Activated T-cell treated with anti-CD3 and anti-CD28 coated beads for 1 hour (primary cell): ENCODE results near the gene ACTN4.

ENCODE experiments used
- DNase-seq: peaks from one replicate; pipeline ENCODE4 v3.0.0-alpha.2; 2020; ENCODE audit warnings: low read depth

Gene ACTN4

DNA sequence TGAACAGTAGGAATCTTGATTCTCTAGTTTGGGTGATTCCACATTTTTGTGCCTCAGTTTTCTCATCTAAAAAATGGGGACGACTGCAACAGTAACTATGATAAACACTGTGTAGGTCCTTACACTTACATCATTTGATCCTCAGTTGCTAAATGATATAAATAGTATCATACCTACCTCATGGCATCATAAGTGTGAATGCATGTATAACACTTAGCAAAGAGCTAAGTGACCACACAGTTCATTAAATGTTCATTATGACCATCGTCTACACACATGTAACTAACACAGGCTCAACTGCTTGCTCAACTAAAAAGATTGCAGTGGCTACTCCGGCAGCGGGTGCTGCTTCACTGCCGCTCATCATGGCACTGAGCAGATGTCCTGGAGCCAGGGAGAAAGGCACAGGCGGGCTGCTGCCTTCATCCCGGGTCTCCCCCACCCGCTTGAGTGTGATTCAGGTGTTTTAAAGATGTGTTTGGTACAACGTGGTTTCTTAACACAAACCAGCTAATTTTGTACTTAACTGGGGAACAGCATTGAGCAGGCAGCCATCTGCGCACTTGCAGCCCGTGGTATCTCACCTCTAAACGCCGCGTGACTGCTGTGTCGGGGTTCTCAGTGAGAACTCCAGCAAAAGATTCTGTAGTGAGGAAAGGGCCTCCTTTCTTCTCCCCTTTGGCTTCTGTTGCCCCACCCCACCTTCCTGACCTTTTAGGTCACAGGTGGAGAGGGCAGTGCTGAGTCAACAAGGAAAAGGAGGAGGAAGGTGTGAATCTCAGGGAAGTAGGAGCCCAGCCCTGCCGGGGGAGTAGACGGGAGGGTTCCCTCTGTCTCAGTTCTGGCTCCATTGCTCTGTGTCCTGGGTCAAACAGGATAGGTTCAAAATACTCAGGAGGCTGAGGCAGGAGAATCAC is 11.7 kb upstream of the ACTN4 start:
- DNase-seq = no peak

DNA sequence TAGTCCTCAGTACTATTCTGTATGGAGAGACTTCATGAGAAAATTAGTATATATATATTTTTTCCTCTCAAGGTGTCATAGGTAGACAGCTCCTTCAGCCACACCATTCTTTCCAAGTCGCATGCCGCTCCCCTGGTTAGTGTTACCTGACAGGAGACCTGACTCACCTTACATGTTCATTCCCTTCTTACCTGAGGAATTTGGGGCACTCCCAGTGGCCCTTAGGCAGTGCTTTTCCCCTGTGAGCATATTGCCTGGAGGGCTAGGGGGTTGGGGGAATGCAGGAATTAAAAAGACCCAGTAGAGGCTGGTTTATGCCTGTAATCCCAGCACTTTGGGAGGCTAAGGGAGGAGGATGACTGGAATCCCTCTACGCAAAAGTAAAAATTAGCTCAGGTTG is 9.0 kb upstream of the ACTN4 start:
- DNase-seq = no peak

DNA sequence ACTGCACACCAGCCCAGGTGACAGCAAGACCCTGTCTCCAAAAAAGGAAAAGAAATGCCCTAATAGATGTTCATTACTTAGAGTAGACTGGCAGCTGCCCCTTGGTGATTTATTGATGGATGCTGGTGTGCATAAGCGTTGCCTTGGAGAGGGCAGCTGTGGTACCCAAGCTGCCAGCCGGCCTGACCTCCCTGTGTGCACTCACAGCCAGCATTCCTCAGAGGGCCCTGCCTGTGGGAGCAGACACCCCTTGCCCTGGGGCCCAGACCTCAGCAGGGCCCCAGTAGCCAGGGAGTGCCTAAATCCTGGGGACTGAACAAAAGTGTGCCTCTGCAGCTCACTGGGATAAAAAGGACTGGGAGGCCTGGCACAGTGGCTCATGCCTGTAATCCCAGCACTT is 7.8 kb upstream of the ACTN4 start:
- DNase-seq = no peak

DNA sequence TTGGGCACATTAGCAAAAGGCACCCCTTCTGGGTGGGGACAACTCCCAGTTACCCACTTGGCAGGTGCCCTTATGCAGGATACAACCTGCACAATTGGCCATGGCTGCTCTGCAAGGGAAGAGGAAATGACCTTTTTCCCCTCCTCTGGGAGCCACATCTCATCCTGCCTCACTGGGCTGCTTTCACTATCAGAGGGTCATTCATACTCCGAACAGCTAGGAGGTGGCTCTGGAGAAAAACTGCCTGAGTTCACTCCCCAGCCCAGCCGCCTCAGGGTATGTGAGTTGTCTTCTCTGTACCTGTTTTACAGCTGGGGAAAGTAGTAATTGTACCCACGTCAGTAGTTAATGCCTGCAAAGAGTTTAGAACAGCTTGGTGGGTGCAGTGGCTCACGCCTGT is 7.1 kb upstream of the ACTN4 start:
- no peak for DNase-seq

DNA sequence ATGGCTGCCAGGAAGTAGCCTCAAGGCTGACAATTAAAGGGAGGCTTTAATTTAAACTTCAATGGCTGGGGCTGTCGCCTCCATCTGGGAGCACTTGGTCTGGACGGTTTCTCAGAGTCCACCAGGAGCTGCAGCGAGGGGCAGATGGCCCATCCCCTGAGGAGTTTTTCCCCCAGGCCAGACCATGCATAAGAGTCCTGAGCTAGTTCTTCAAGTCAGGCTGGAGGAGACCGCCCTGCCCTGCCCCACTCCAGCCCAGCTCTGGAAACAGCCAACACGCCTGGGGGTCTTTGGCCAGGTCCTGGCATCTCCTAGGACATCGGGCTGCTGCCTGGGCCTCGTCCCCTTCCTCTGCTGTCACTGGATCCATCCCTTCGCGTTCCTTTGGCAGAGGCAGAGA is 5.3 kb upstream of the ACTN4 start:
- DNase-seq = no peak

DNA sequence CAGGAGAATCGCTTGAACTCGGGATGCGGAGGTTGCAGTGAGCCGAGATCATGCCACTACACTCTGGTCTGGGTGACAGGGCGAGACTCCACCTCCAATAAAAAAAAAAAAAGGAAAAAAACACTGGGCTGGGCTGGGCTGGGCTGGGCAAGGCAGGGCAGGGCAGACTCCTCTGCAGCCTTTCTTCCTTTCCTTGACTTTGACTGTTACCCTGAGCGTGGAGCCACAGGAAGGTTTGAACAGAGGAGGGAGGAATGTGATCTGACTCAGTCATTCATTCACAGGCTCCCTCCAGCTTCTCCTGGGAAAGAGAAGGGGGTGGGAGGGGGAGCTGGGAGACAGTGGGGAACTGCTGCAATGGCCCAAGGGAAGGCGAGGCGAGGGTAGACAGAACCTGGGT is 2.7 kb upstream of the ACTN4 start:
- no peak for DNase-seq

DNA sequence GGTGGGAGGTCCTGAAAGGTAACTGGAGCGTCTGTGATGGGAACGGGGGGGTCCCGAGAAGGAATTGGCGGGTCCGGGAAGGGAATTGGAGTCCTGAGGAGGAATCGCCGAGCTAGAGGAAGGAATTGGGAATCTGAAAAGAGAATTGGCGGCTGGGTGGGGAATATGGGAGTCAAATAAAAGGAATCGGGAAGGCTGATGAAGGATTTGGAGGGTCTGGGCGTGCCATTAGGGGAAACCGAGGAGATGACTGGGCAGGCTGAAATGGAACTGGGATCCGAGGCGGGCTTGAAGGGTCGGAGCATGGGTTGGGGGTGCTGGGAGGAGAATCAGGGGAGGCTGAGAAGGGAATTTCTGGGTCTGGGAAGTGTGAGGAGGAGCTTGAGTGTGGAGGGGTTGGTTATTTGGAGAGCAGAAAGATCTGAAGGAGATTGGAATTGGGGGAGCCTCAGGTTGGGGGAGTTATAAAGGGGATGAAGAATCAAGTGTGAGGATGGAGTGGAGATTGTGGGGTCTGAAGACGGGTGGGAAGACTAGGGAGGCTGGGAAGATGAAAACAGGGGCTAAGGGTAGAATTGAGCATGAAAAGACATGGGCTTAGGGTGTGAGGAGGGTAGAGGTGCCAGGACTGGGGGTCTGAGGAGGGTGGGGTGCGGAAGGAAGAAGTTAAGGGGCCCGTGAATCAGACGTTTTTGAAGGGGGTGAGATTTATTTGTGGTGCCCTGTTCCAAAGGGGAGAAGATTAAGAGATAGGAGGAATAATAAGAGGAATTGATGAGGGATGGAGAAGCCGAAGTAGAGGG is 718 bp downstream of the ACTN4 start:
- no peak for DNase-seq

DNA sequence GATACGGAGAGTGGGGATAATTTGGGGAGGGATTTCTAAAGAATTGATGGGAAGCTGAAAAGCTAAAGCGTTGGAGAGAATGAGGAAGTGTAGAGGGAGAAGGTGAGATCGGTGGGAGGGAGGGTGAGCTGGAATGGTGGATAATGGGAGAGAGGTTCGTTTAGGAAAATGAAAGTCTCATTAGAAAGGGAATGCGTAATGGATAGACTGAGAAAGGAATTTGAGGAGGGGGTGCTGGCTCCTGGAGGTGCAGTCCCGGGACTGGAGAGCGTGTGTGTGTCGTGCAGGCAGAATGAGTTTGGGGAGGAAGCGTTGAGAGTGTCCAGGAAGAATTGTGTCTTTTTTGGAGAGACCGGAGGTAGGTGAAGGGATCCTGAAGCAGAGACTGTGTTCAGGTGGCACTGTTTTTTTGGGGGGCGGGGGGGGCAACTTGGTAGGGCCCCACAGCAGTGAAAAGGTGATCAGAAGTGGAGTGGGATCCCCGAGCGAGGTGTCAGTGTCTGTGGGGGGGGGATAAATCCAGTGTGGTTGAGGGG is 1.4 kb downstream of the ACTN4 start:
- no peak for DNase-seq

DNA sequence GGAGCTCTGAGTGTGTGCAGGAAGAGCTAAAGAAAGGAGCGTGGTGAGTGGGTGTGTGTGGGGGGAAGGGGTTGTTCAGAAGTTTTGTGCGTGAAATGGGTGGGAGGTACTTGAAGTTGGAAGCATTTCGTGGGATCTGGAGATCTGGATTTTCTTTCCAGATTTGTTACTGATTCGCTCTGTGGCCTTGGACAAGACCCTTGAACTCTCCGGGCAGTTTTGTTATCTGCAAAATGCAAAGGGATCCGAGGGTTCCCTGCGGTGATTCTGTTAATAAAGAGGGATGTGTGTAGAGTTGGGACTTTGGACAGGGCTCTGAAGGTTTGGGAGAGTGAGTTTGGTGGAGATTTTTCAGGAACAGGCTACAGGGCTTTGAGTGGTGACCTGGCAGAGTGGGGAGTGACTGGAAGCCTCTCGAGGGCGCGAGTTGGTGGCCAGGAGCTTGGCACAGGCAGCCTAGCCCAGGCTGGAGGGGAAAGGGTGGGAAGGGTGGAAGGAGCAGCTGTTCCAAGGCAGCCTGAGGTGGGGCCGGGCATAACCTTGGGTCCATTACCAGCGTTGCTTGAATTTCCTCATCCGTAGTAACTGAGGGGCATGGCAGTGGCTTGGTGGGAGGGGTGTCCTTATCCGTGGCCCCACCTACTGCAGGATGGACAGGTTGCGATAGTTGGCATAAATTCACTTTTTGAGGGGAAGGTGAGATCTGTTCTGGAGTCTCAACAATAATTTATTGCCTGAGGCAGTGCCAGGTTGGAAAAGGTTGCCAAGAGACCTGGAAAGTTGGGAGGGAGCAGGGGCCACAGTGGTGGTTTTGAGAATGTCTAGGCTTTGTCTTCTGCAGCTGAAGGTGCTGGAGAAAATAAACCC is 2.1 kb downstream of the ACTN4 start:
- no peak for DNase-seq

DNA sequence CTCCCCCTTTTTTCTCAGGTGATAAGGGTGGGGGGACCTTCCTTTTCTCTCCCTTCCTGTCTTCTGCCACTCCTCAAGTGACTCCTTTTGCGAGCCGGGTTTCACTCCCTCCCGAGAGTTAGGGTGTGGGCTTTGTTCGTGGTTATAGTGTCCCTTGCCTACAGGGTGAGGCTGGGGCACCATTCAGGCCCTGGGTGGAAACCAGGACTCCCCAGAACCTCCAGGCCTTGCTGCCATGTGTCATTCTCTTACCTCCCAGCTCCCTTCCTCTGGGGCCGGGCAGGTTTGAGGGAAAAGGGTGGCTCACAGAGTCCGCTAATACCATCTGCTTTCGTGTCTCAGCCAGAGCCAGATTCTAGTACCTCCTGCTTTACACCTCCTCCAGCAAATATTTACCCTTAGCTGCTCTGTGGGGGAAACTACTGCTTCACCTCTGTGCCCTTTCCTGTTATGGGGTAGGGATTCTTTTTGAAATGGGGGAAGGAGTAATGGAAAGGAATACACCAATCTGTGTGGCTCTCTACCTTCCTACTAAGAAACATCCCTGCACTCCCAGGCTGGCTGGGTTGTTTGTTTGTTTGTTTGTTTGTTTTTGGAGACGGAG is 2.8 kb downstream of the ACTN4 start:
- DNase-seq = no peak

DNA sequence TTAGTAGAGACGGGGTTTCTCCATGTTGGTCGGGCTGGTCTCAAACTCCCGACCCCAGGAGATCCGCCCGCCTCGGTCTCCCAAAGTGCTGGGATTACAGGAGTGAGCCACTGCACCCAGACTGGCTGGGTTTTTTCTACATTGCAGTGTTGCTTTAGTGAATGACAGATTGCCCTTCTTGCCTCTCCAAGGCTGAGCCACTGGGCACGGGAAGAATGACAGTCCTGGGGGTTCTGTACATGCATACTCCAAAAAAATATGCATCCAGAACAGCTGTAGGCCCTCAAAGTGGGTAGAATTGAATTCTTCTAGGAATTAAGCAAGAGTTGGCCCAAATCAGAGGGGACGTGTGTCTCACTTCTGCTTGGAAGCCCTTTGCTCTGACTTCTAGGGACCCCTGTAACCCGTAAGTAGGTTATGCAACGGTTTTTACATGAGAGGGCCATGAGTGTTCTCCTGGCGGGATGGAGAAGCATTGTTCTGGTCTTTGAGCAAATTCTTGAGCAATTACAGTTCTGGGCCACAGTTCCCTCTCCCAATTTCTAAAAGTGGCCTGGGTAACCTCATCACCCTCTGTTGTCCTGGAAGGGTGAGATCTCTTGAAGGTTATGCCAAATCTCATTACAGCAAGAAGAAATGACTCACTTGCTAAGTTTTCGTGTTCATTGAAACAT is 3.6 kb downstream of the ACTN4 start:
- no peak for DNase-seq

DNA sequence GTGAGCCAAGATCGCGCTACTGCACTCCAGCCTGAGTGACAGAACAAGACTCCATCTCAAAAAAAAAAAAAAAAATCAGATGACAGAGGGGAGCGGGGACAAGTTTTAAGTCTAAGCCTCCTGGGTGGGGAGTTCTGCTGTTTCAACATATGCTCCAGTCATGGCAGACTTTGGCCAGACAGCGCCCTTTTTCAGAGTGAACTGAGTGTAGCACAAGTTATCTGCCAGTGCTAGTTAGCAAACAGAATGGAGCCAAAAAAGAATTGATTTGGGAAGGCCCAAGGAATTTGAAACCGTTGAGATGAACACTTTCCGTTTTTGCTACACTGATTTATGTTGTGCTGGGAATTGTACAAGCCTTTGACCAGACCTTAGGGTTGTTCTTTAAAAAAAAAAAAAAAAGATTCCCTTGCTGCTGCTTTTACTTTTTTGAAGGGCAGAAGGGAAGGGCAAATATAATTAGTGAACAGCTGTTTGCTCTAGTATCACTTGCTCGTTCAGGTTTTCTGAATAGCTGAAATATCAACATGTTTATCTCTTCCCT is 5.7 kb downstream of the ACTN4 start:
- no peak for DNase-seq

DNA sequence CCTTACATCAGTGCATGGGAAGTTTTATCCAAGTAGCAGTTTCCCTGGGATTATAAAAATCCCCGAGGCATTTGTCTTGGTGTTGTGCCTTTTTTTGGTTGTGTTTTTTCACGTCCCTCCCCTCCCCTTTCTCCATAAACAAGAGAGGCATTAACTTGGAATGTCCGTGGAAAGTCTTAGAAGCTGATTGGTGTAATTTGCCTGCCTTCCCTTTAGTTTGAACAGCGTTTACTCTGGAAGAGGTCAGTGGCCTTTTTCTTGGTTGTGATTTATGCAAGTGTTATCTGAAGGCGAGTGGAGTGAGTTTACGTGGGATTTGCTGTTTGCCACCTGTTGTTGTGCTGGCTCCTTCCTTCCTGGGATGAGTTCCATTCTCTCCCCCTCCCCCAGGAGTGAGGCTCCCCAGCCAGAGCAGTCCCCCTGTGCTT is 7.2 kb downstream of the ACTN4 start:
- DNase-seq = no peak

DNA sequence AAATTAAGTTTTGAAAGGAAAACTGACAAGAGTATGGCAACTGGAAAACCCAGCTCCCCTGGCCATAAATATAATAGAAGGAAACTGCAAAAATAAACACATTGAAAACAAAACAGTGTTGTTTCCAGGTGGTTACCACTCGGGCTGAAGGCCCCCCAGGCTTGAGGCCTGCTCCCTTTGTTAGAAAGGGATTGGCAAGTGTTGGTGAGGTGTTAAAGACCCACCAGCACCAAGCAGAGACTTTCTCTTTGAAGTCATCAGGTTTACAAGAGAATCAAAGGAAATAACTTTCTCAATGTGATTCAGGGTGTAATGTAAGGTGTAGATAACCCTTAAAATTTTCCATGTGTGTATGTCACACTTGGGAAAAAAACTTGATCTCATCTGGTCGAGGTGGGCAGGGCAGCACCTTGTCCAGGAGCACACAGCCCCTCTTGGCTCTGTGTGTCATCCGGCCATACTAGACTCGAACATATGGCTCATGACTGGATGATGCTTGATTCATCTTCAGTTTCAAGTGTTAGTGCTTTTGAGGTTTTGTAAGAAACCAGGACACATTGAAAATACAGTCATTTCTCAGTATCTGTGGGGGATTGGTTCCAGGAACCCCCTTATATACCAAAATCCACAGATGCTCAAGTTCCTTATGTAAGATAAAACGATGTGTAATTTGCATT is 7.8 kb downstream of the ACTN4 start:
- no peak for DNase-seq

DNA sequence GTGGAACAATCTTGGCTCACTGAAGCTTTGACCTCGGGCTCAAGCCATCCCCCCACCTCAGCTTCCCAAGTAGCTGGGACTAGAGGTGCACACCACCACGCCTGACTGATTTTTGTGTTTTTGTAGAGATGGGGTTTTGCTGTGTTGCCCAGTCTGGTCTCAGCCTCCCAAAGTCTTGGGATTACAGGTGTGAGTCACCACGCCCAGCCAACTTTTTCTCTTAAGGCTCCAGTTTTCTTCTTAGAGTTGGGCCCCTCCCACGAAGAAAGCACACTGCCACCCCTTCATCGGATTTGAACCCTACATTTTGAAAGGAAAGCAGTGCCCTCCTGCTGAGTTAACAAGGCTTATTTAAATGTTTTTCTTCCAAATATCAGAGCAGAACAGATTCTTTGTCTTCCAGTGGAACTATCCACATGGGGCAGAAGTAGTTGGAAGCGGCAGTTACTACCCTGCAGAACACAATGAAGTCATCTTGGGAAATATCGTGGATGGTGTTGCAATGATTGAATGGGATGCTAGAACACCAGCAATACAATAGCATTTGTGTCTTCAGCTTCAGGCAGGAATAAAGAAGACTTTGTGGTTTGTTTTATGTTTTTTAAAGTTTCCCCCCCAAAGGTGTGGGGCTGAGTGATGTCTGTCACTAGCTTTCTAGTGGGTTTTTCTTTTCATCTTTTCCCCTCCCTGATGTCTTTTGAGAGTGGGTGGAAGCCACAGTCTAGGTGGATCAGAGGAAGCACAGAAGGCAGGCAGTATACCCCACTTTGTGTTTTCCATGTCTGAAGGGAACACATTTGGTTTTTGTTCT is 8.9 kb downstream of the ACTN4 start:
- no peak for DNase-seq

DNA sequence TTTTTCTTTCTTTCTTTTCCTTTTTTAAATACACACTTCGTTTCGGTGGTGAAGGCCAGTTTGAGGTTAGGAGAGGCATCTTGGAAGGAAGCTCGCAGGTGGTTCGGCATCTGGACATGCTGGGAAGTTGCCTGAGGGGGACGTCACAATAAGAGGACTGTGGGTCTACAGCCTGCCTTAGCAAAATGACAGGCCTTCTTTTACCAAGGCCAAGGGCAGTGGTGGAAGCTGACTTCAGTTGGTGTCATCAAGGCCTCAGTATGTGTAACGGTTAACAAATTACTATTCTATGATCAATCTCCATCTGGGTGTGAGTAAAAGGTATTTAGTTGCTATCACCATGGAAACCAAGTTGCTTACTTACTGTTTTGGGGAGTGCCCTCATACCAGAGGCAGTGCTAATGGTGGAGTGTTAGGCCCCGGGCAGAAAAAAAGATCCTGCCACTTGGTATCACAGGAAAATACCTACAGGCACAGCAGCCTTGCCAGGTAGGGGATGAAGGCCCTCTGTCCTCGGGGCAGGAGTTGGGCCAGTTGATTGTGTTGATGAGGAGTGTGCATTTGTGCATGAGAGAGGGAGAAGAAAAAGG is 10.3 kb downstream of the ACTN4 start:
- DNase-seq = no peak

DNA sequence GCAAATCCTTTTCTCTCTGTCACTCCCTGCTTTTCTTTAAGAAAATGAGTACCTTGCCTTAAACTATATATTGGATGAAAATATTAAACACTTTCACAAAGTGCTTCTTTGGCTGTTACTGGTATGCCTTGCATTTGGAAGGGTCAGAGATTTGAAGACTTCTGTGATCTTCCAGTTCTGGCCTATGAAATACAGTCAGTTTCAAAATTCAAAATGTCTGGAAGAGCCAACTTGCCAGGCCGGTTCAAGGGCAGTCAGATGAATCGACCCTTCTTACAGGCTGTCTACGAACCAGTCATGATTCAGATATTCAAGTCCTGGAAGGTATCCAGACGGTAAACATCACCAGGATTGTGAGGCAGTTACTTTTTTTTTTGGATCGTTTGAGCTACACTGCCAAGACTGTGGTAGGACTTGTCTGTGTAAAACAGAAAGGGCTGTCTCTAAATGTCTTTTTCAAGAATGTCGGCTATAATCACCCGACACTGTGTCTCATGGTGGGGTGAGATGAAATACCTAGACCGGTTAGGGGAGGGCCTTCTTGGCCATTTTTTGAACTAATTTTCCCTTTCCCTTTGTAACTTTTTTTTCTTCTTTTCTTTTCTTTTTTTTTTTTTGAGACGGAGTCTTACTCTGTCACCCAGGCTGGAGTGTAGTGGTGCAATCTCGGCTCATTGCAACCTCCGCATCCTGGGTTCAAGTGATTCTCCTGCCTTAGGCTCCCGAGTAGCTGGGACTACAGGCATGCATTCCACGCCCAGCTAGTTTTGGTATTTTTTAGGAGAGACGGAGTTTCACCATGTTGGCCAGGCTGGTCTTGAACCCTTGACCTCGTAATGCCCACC is 11.2 kb downstream of the ACTN4 start:
- DNase-seq = no peak

DNA sequence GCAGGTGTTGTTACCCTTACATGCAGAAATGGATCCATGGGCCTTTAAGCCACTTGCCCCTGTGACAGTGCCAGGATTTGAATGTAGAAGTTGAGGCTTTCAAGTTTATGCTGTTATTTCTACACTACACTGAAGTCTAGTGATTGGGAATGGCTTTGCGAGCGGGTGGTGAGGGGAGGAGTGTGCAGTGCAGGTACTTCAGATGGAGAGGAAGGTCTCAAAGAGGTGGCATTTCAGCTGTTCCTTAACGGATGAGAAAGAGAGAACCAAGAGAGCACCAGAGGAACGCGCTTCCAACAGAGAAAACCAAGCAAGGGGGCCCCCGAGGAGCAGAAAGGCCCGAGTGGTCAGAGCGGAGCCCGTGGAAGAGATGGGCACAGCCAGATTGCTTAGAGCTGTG is 13.3 kb downstream of the ACTN4 start:
- DNase-seq = no peak
